ENCODE measurements around the gene NACC2.

Gene NACC2

GRCh38 chr9:136021872-136022681 is 73.0 kb downstream of the NACC2 start:
- DNase-seq (ENCODE audit: low read depth): no peak

DNA sequence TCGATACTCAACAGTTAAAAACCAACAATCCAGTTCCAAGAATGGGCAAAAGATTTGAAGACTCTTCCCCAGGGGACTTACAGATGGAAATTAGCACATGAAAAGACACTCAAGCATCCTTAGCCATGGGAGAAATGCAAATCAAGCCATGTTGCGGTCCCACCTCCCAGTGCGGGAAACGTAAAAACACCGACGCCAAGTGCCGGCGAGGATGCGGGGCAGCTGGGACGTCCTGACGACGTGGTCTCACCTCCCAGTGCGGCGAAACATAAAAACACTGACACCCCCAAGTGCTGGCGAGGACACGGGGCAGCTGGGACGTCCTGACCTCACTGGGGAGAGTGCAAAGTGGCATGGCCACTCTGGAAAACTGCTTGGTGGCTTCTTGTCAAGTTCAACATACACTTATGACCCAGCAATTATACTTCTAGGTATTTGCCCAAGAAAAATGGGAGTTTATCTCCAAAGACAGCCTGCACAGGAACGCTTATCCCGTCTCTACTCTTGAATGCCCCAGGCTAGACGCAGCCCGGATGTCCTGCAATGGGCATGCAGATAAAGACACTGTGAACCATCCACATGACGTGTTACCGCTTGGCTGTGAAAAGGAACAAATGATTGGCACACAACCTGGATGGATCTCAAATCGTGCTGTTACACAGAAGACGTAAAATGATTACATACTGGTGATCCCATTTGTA is 73.8 kb downstream of the NACC2 start:
- no peak for DNase-seq (ENCODE audit: low read depth)

- DNase-seq (ENCODE audit: low read depth): no peak
Measured at GRCh38 chr9:136020671-136021070, 74.4 kb downstream of the NACC2 start.

DNA sequence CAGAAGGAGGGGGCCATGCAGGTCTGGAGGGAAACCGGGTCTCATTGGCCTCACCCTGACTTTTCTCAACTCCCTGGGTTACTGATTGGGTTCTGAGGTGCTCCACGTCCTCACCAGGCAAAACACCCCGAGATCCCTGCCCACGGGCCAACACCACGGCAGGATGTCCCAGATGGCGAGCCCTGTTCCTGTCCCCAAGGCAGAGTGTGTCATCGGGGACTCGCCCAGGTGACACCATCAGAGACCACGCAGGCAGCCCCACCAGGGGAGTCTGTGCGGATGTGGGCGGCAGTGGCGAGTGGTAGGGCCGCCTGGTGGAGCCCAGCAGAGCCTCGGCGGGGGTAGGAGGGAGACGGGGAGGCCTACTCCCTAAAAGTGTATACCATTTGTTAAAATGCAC is 74.9 kb downstream of the NACC2 start:
- no peak for DNase-seq (ENCODE audit: low read depth)

- DNase-seq (ENCODE audit: low read depth): no peak
Measured at GRCh38 chr9:136019681-136020060, 75.4 kb downstream of the NACC2 start.

GRCh38 chr9:136019041-136019680 is 75.9 kb downstream of the NACC2 start:
- no peak for DNase-seq (ENCODE audit: low read depth)

DNA sequence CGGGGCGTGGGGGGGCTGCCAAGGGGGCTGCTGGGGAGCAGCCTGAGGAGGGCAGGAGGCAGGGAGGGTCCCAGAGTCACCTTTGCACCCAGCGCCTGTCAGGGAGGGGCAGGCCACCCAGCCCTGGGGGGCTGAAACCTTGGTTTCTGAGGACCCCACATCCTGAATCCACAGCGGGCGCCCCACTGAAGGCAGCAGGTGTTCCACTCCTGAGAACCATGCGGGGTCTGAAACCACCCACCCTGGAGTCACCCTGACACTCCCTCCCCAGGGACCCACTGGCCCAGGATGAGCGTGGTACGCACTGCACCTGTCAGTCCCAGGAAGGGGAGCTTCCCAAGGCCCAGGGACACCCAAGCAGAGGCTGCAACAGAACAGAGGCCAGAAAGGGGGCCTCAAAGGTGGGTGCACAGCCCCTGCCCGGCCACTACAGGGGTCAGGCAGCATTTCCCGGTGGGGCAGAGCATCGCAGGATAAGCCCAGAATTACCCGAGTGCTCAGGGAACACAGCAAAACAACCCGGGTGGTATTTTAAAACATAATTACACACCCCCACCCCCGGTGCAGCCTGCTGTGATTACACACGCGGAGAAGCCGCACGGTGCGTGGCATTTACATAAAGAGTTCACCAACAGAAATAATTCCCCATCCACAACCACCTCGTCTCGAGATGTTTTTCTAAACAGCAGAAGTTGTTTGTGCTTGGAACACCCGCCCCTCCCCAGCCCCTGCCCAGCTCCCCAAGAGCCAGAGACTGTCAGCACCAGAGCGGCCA is 76.6 kb downstream of the NACC2 start:
- DNase-seq (ENCODE audit: low read depth): no peak

- no peak for DNase-seq (ENCODE audit: low read depth)
Measured at GRCh38 chr9:136017289-136018190, 77.5 kb downstream of the NACC2 start.

GRCh38 chr9:136016572-136017288 is 78.4 kb downstream of the NACC2 start:
- no peak for DNase-seq (ENCODE audit: low read depth)

- DNase-seq (ENCODE audit: low read depth): no peak
Measured at GRCh38 chr9:136015656-136016571, 79.2 kb downstream of the NACC2 start.

DNA sequence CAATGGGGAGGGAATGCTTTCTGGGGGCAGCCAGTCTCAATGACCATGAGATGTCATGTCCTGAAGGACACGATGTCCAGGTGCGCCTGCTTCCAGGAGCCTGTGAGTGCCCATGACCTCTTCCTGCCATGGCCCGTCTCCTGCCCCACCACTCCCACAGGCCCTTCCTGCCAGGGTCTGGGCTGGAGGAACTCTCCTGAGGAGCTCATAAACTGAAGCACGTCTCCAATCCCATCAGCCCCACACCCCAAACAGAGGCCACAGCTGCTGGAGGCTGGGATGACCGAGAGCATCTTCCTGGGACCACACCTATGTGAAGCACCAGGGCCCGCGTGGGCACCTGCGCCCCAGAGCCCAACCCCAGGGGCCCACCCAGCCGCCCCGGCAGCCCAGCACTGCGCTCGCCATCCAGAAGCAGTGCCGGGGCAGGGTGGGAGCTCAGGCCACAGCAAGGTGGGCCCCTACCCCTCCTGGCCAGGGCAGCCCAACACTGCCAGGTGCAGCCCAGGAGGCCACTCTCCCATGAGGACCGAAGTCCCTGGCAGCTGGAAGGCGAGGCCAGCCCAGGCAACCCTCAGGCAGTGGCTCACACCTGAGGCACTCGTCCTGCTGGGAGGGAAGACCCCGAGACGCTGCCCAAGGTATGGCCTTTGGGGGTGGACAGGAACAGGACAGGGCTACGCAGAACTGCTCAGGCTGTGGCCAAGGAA is 80.0 kb downstream of the NACC2 start:
- DNase-seq (ENCODE audit: low read depth): no peak

DNA sequence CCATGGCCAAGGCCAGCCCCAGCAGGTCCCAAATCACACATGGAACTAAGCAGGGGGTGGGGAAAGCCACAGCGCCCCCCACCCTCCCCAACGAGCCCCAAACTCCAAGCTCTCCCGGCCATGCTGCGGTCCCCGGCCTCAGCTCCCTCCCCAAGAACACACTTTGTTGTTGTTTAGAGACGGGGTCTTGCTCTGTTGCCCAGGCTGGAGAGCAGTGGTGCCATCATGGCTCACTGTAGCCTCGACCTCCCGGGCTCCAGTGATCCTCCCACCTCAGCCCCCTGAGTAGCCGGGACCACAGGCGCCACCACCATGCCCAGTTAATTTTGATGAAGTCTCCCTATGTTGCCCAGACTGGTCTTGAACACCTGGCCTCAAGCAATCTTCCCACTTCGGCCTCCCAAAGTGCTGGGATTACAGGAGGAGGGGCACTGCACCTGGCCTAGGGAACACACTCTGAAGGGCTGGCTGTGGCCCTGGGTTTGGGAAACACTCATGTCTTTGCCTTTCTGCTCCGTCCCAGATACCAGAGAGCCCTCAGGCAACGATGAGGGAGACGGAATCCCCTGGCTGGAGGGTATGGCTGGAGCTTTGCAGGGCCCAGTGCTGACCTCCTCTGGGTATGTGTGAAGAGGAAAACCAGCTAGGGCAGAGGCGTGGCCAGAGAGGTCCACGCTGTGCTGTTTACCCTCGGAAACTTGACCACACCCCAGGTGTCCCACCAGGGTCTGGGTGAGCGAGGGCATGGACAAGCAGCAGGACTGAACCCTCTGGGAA is 80.8 kb downstream of the NACC2 start:
- DNase-seq (ENCODE audit: low read depth): no peak

GRCh38 chr9:136013524-136014034 is 81.5 kb downstream of the NACC2 start:
- no peak for DNase-seq (ENCODE audit: low read depth)

- DNase-seq (ENCODE audit: low read depth): no peak
Measured at GRCh38 chr9:136013116-136013515, 82.0 kb downstream of the NACC2 start.

GRCh38 chr9:136012651-136013050 is 82.4 kb downstream of the NACC2 start:
- DNase-seq (ENCODE audit: low read depth): no peak

GRCh38 chr9:136011703-136012496 is 83.2 kb downstream of the NACC2 start:
- no peak for DNase-seq (ENCODE audit: low read depth)

GRCh38 chr9:136011376-136011702 is 83.8 kb downstream of the NACC2 start:
- DNase-seq (ENCODE audit: low read depth): no peak

Measured in CMK (cell line).